ENCODE data around the gene HIPK2.

GRCh38 chr7:139560199-139560598, 217.6 kb downstream of the HIPK2 start:
- TF ChIP-seq RAD21 (IDR thresholded peaks at IDR 0.05; ENCODE audit: low read depth) (no peak), REST (IDR thresholded peaks at IDR 0.05; ENCODE audit: low read depth) (no peak), CEBPB (IDR thresholded peaks at IDR 0.05) (no peak), MAX (IDR thresholded peaks at IDR 0.05) (no peak), EP300 (IDR thresholded peaks at IDR 0.05; ENCODE audit: borderline replicate concordance) (no peak), NFIC (IDR thresholded peaks at IDR 0.05) (no peak), YY1 (IDR thresholded peaks at IDR 0.05; ENCODE audit: low read depth) (no peak)
